ENCODE measurements around the gene GRAMD2B. TPM values are rescaled to one million over a fixed set of nuclear protein-coding genes. Genes with fewer than 3 reads are reported as not detected.
"Not testable (repeated sequence)": the region's sequence is repeated elsewhere in the genome, so short reads cannot be mapped to it uniquely, and the experiment has no call there.

The GRAMD2B gene
- polyA plus RNA-seq, 5 donors, result 9.0 to 11.5 (median 11.1) TPM

- no peak for DNase-seq
Measured at GRCh38 chr5:126403876-126404275, 19.3 kb upstream of the GRAMD2B start.

GRCh38 chr5:126410623-126411022 is 12.6 kb upstream of the GRAMD2B start:
- no peak for DNase-seq

GRCh38 chr5:126413856-126414255 is 9.4 kb upstream of the GRAMD2B start:
- DNase-seq, result no peak

GRCh38 chr5:126414874-126415502 is 8.2 kb upstream of the GRAMD2B start:
- DNase-seq, result peak; percentile 53 to 56

GRCh38 chr5:126415789-126416188 is 7.4 kb upstream of the GRAMD2B start:
- DNase-seq, result no peak

GRCh38 chr5:126416266-126416925 is 6.8 kb upstream of the GRAMD2B start:
- no peak for DNase-seq

GRCh38 chr5:126417178-126417577 is 6.0 kb upstream of the GRAMD2B start:
- DNase-seq, result no peak

GRCh38 chr5:126419102-126419501 is 4.1 kb upstream of the GRAMD2B start:
- no peak for DNase-seq

- no peak for DNase-seq
Measured at GRCh38 chr5:126428421-126428820, 5.2 kb downstream of the GRAMD2B start.

GRCh38 chr5:126430631-126431030 is 7.4 kb downstream of the GRAMD2B start:
- no peak for DNase-seq

GRCh38 chr5:126433701-126434100 is 10.5 kb downstream of the GRAMD2B start:
- DNase-seq, result no peak

- DNase-seq, result no peak
Measured at GRCh38 chr5:126435261-126435660, 12.1 kb downstream of the GRAMD2B start.

- no peak for DNase-seq
Measured at GRCh38 chr5:126435714-126436113, 12.5 kb downstream of the GRAMD2B start.

GRCh38 chr5:126437721-126438120 is 14.5 kb downstream of the GRAMD2B start:
- no peak for DNase-seq

- DNase-seq, result no peak
Measured at GRCh38 chr5:126438267-126438666, 15.1 kb downstream of the GRAMD2B start.

GRCh38 chr5:126438868-126439267 is 15.7 kb downstream of the GRAMD2B start:
- DNase-seq, result no peak

GRCh38 chr5:126439724-126440123 is 16.5 kb downstream of the GRAMD2B start:
- not testable (repeated sequence) for DNase-seq

- no peak for DNase-seq
Measured at GRCh38 chr5:126441230-126441629, 18.0 kb downstream of the GRAMD2B start.

GRCh38 chr5:126443374-126443851 is 20.2 kb downstream of the GRAMD2B start:
- no peak for DNase-seq

GRCh38 chr5:126444137-126444536 is 20.9 kb downstream of the GRAMD2B start:
- no peak for DNase-seq

- DNase-seq, result no peak
Measured at GRCh38 chr5:126445502-126446174, 22.4 kb downstream of the GRAMD2B start.

- DNase-seq, result no peak
Measured at GRCh38 chr5:126446498-126447224, 23.5 kb downstream of the GRAMD2B start.

Data from right lung (tissue), 5 donors.